Measurements from ENCODE around the gene P2RX1. TPM values are rescaled to one million over a fixed set of nuclear protein-coding genes. Genes with fewer than 3 reads are reported as not detected.
A peak's percentile ranks its signal among the peaks of the same experiment; 100 is the strongest.

The P2RX1 gene
- total and polyA plus RNA-seq, 2 of the 4 experiments (the other 2 are of a cell fraction): not detected

GRCh38 chr17:3927628-3928340 lies 11.5 kb upstream of the P2RX1 start:
- Histone ChIP-seq H3K18ac (ENCODE audit: low read depth, low read length) (no peak overlapping the region), H2AK5ac (ENCODE audit: low read depth, low read length) (no peak overlapping the region), H2BK5ac (ENCODE audit: low read depth, low read length, poor library complexity, severe bottlenecking) (no peak overlapping the region), H3K9ac (ENCODE audit: low read depth, low read length) (no peak overlapping the region), H3K14ac (replicated peaks; ENCODE audit: low read depth, low read length) (no peak overlapping the region), H3K36me3 (ENCODE audit: control insufficient read depth, insufficient read depth, low read length) (no peaks in the 10 kb centered on the region), H3K9me3 (ENCODE audit: control insufficient read depth, insufficient read depth, low read length) (no peaks in the 10 kb centered on the region), H3K4me3 (ENCODE audit: insufficient read depth, low read depth, low read length) (no peak overlapping the region), H3K27ac (ENCODE audit: insufficient read depth, low read length) (no peak overlapping the region), H3K4me2 (ENCODE audit: low read depth, low read length) (no peak overlapping the region), H3K4ac (ENCODE audit: low read depth, low read length) (no peak overlapping the region), H4K20me1 (ENCODE audit: insufficient read depth, low read length) (no peaks in the 10 kb centered on the region), H3K56ac (ENCODE audit: extremely low read depth, insufficient read depth, low read length) (no peak overlapping the region), H4K8ac (ENCODE audit: low read depth in 2 of 2, low read length in 2 of 2) (no peak overlapping the region), H4K5ac (ENCODE audit: low read depth, low read length) (no peak overlapping the region), H4K91ac (ENCODE audit: insufficient read depth, low read depth, low read length) (no peak overlapping the region), H3K79me1 (ENCODE audit: low read depth in 1 of 2, low read length in 2 of 2) (no peaks in the 10 kb centered on the region), H3K4me1 (ENCODE audit: control insufficient read depth, insufficient read depth, low read length) (peaks cover 3% of the 10 kb centered on the region; the same call in 1 of the 2 replicates), H3K27me3 (ENCODE audit: control insufficient read depth, insufficient read depth, low read length) (peaks cover 5% of the 10 kb centered on the region; the same call in 1 of the 2 replicates), H2BK15ac (ENCODE audit: low read depth, low read length) (no peak overlapping the region), H2BK20ac (ENCODE audit: low read depth, low read length) (no peak overlapping the region), H3K23ac (ENCODE audit: low read depth, low read length) (no peak overlapping the region), H2AK9ac (replicated peaks; ENCODE audit: low read depth, low read length, poor library complexity) (no peak overlapping the region), H2AFZ (replicated peaks; ENCODE audit: low read length, poor library complexity) (peak overlapping the region; percentile 33), H2BK120ac (ENCODE audit: low read depth, low read length) (no peak overlapping the region), H3K9me1 (ENCODE audit: insufficient read depth, low read length) (no peaks in the 10 kb centered on the region)
- intact Hi-C loops (cut with micrococcal nuclease): no loop called here
- BruUV-seq (replicated peaks): no TSS peak
- ATAC-seq (ENCODE audit: low read depth) (no peak), DNase-seq (no peak)
- CTCF ChIA-PET: interaction anchor here (1.2 kb wide), 1 partner anchor 14 kb away, joined by 5 read pairs; no protein-coding TSS in a partner anchor
- dilution Hi-C loops (cut with HindIII; ENCODE audit: low sequenced_read_pairs, unreplicated experiment): no loop called here
- 56% methylated on average over 7 of the region's 15 CpGs; no CpG with 5 or more reads in 1 of the 2 experiments for WGBS, 2 experiments (ENCODE audit: extremely low coverage in 2 of 2, insufficient read length in 1 of 2)
- POLR2A ChIA-PET (ENCODE audit: unreplicated experiment): interaction anchor here (0.5 kb wide), 1 partner anchor 22 kb away, joined by 10 read pairs; no protein-coding TSS in a partner anchor
- TF ChIP-seq CTCF (conservative IDR thresholded peaks at IDR 0.05; ENCODE audit: low read depth, low read length) (no peak), BHLHE40 (IDR thresholded peaks at IDR 0.05; ENCODE audit: low read depth, low read length) (no peak), MAZ (IDR thresholded peaks at IDR 0.05; ENCODE audit: borderline replicate concordance, low read depth, low read length) (no peak), RAD21 (IDR thresholded peaks at IDR 0.05; ENCODE audit: low read length) (no peak), RCOR1 (IDR thresholded peaks at IDR 0.05; ENCODE audit: insufficient replicate concordance, low read length) (no peak), USF2 (IDR thresholded peaks at IDR 0.05; ENCODE audit: low read depth, low read length) (no peak), FOS (IDR thresholded peaks at IDR 0.05; ENCODE audit: low read depth, low read length) (no peak), NFE2L2 (IDR thresholded peaks at IDR 0.05; ENCODE audit: low read depth, low read length) (no peak), SMC3 (IDR thresholded peaks at IDR 0.05; ENCODE audit: low read depth, low read length) (no peak)
- in situ Hi-C loops (cut with MboI; ENCODE audit: low sequenced_read_pairs): no loop called here
